Activated CD8-positive, alpha-beta memory T cell treated with anti-CD3 and anti-CD28 coated beads, Interleukin-2, amount 50 U/mL, for 1 hour (primary cell): ENCODE results near the gene PRELID3B.

Source experiments
- DNase-seq: peaks from one replicate; pipeline ENCODE4 v3.0.0-alpha.2; 2020; ENCODE audit errors: extremely low read depth

The PRELID3B gene

DNA sequence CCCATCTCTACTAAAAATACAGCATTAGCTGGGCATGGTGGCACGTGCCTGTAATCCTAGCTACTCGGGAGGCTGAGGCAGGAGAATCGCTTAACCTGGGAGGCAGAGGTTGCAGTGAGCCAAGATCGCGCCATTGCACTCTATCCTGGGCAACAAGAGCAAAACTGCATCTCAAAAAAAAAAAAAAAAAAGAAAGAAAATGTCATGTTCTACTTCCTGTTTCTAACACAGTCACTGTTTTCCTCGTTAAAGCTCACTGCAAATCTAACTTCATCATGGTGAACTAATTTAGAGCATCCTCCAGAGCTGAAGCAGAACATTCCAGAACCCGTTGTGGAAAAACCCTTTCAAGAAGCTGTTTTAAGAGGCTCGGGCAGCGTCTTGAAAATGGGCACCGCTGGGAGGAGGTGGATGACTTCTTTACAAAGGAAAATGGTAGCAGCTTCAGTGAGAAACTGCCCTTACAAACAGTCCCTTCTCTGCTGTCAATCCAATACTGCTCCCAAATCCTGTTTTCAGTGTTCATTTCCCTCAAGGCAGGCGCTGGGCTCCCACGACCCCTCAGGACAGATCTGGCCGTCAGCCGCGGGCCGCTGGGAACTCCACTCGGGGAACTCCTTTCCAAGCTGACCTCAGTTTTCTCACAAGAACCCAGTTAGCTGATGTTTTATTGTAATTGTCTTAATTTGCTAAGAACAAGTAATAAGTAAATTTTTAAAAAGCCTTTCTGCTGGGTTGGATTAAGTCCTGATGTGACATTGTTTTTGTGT is 48.0 kb downstream of the PRELID3B start:
- DNase-seq, result no peak

DNA sequence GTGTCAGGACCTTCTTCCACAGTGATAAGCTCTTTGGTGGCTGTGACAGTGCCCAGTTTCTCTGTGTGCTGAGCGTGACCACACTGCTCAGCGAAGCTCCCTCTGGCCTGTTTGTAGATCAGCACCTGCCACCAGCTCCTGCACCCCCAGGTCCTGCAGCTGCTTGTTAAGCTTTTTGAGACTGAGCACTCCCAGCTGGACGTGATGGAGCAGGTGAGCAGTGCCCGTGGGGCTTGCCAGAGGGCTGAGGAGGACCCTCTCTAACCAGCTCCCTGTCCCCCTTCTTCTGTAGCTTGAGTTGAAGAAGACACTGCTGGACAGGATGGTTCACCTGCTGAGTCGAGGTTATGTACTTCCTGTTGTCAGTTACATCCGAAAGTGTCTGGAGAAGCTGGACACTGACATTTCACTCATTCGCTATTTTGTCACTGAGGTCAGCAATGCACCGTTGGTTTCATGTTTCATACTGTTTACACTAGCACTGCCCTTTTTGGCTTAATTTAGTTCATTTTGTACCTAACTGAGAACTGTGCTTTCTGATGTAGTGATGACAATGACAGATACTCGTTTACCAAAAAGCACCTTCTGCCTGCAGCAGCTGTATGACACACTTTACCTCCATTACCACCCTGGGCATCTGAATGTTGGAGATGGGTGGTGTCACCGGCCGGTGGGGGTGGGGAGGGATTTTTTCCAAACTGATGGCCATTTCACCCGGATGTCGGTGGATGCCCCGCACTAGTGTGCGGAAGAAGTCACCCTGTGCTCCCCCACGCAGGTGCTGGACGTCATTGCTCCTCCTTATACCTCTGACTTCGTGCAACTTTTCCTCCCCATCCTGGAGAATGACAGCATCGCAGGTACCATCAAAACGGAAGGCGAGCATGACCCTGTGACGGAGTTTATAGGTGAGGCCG is 49.0 kb downstream of the PRELID3B start:
- DNase-seq, result no peak

DNA sequence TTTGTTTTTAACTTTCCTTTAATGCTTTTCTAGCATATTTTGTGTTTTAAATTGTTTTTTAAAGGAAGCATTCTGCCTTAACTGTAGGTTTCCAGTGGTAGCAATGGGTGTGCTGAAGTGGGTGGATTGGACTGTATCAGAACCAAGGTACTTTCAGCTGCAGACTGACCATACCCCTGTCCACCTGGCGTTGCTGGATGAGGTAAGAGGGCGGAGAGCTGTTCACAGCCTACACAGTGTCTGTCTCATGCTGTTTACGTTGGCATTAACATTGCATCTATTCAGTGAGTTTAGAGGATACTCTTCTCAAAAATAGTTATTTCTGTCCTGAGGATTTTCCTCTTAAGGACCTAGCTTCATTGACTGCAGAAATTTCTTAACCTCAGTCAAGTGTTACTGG is 49.7 kb downstream of the PRELID3B start:
- DNase-seq, result no peak

DNA sequence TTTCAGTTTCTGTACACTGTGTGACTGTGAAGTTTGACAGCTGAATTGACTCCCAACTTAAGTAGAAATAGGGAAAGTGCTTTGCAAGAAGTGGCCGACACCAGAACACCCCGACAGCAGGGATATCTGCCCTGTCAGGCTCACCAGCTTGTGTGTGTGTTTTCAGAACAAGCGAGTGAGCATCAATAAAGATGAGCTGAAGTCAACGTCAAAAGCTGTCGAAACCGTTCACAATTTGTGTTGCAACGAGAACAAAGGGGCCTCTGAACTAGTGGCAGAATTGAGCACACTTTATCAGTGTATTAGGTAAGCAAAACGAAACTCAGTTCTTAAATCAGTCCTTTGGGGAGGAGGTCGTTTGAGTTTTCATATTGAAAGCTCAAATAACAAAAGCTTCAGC is 50.9 kb downstream of the PRELID3B start:
- no peak for DNase-seq

DNA sequence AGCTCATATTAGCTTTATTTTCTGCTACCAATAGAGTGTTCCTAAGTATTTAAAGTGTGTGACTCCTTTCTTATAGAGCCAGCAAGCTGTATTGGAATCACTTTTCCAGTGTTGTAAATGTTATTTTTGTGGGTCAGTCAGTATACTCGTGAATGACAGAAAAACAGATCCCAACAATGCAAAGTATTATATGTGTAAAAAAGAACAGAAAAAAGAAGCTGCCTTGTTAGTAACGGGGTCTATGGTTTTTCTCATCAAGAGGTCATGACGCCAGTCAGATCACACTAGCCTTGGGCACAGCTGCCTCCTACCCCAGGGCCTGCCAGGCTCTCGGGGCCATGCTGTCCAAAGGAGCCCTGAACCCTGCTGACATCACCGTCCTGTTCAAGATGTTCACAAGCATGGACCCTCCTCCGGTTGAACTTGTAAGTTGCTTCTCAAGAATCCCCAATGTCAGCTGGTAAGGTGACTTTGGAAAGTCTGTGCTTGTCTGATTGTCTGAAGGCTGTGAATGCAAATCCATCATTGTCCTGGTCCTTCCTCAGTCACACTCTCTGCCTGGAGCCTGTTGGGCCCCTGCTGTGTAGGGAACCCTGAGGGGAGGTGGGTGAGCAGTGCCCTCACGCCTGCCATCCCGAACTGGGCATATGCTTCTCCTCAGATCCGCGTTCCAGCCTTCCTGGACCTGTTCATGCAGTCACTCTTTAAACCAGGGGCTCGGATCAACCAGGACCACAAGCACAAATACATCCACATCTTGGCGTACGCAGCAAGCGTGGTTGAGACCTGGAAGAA is 51.7 kb downstream of the PRELID3B start:
- no peak for DNase-seq

DNA sequence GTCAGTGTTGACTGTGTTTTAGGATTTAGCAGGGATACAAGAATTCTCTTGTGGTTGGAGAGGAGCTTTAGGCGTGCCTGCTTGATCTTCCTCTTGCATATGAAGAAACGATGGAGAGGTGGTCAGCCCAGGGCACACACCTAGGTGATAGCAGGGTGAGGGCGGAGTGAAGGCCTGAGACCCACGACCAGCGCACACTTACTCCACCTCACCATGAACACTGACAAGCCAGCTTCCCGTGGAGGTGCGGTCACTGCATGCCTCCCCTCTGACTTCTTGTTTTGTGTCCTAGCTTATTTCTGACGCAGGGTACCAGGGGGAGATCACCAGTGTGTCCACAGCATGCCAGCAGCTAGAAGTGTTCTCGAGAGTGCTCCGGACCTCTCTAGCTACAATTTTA is 53.4 kb downstream of the PRELID3B start:
- DNase-seq, result no peak

DNA sequence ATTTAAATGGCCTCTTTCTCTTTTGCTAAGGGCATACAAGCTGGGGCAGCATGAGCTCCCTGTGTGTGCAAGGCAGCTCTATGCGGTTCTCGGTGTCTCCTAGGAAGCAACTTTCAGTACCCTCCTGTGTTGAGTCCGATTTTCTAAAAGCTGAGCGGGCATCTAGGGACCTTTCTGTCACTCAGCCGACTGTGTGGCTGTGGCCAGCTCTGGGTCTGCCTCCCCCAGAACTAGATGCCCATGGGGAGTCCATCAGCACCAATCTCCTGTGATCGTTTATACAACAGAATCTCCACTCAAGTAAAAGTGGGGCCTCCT is 54.1 kb downstream of the PRELID3B start:
- DNase-seq, result no peak

DNA sequence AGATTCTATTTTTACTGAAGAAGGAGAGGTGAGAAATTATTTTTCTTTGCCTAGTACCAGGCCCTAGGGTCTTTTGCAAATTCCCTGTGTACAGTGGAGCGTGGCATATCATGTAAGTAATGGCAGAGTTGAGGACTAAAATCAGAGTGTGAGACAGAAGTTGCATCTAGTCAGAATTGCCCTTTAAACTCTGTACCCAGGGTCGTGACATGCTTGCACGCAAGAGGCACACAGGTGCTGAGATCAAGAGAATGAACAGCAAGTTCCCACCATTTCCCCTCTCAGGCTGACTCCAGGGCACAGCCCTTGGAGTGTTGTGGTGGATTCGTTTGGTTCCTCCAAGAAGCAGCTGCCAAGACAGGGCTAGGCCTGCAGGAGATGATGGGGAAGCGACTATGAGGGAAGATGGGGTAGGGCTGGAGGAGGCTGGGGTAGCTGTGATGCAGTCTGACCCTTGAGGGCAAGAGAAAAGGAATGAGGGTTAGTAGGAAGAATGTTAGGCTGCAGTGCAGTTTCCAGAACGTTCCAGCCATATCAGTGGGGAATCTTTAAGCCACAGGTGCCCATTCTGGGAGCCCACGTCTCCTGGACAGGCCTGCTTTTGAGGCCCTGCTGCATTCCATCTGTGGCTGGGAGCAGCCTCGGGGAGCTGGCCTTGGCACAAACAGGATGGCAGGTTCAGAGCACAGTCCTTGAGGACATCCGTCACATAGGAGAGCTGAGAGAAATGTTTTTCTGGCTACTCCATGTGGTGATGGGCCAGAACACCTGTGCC is 54.6 kb downstream of the PRELID3B start:
- no peak for DNase-seq

DNA sequence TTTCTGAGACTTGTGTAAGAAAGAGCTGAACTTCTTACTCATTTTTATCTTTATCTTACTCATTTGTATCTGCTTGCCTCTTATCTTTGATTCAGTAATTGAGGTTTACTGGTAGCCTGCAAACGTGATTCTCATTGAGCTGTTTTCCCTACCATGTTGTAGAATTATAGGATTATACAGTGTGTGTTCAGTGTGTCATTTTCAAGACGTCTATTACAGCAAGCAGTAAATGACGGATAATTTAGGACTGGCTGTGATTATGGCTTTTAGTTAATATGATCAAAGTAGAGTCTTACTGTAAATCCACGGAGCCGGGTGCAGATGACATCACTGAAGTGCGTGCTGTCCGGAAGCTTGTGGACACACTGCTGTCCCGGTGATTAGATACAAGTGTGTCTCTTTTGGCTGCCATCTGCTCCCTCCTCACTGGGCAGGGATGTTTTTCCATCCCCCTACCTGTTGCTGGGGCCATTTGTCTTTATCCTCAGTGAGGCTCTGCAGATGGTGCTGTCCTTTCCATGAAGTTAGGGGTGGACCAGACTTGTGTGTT is 55.5 kb downstream of the PRELID3B start:
- DNase-seq, result no peak

DNA sequence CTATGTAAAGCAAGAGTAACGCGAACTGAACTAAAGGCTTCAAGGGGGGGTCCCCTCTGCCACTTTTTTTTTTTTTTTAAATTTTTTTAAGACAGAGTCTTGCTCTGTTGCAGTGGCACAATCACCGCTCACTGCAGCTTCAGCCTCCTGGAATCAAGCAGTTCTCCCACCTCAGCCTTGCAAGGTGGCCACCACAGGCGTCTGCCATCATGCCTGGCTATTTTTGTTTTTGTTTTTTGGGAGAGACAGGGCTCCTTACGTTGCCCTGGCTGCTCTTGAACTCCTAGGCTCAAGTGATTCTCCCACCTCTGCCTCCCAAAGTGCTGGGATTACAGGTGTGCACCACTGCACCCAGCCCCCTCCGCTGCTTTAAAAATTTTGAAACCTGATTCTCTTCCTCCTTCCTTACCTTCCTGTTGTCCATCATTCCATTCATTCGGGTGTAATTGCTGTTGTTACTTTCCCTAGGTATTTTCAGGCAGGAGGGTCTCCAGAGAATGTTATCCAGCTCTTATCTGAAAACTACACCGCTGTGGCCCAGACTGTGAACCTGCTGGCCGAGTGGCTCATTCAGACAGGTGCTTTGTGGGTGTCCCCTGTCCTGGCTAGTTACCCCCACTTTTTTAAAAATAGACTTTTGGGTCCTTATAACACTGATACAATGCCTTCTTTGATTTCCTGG is 56.2 kb downstream of the PRELID3B start:
- DNase-seq, result no peak

DNA sequence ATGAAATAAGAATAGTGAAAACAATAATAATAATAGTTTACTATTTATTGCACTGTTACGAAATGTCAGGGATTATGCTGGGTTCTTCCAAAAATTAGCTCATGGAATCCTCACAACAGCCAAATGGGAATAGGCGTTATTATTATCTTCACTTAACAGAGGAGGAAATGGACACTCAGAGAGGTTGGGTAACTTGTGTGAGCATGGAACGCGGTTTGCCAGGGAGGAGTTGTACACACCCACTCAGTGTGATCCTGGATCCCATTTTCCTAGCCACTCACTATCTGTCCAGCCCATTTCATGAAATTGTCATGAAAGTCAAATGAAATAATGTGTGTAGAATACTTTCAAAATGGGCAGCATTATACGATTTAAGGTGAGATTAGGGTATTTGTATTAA is 56.9 kb downstream of the PRELID3B start:
- no peak for DNase-seq

DNA sequence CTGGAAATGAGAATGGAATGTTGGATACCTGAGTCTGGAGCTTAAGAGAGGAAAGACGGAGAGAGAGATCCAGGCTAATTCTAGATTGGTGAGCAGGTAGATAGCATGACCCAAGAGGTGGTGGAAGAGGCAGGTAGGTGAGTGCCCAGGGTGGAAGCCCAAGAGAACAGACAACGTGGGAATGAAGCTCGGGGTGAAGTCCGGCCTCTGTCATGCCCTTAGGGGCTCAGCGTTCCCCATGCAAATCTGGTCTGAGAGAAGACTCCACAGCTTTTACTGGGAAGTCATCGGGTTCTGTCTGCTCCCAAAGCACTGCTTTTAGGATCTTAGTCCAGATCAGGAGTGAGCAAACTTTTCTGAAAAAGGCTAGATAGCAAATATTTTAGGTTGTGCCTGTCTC is 57.9 kb downstream of the PRELID3B start:
- DNase-seq, result no peak
